Naive B cell (primary cell): ENCODE results near the gene ZBED1. TPM values are rescaled to one million over a fixed set of nuclear protein-coding genes. Genes with fewer than 3 reads are reported as not detected.
"Not testable (repeated sequence)": the region's sequence is repeated elsewhere in the genome, so short reads cannot be mapped to it uniquely, and the experiment has no call there.

ENCODE experiments used
- ATAC-seq, 2 donors: fragments of 150-1000 bp; cut with Tn5 transposase; 2 replicates each; pipeline ENCODE4 v1.10.0; 2021; ENCODE audit warnings: low read depth in 2 of 2, mild to moderate bottlenecking in 2 of 2, moderate library complexity in 2 of 2
- DNase-seq: peaks from one replicate; pipeline ENCODE4 v3.0.0; 2022
- H3K27ac Mint-ChIP-seq, 6 donors: one replicate each; pipeline ENCODE4 v1.8.0; 2020 to 2022; ENCODE audit warnings: mild to moderate bottlenecking in 6 of 6, mixed read lengths in 6 of 6, moderate library complexity in 5 of 6, inconsistent platforms in 2 of 6
- H3K27me3 Mint-ChIP-seq, 3 donors: one replicate each; pipeline ENCODE4 v1.8.0; 2021 to 2022; ENCODE audit warnings: mixed read lengths in 3 of 3, mild to moderate bottlenecking in 1 of 3
- H3K36me3 Mint-ChIP-seq, 2 donors: one replicate each; pipeline ENCODE4 v1.8.0; 2020 to 2022; ENCODE audit warnings: mixed read lengths in 2 of 2, inconsistent platforms in 1 of 2, mild to moderate bottlenecking in 1 of 2
- H3K4me1 Mint-ChIP-seq, 3 donors: one replicate each; pipeline ENCODE4 v1.8.0; 2020 to 2022; ENCODE audit warnings: mixed read lengths in 3 of 3, inconsistent platforms in 1 of 3, mild to moderate bottlenecking in 1 of 3, moderate library complexity in 1 of 3
- H3K4me3 Mint-ChIP-seq, 8 donors: one replicate each; pipeline ENCODE4 v1.8.0; 2020 to 2022; ENCODE audit warnings: mild to moderate bottlenecking in 8 of 8, mixed read lengths in 8 of 8, moderate library complexity in 8 of 8, inconsistent platforms in 2 of 8
- H3K9me3 Mint-ChIP-seq, 7 donors: one replicate each; pipeline ENCODE4 v1.8.0; 2020 to 2022; ENCODE audit warnings: mixed read lengths in 7 of 7, mild to moderate bottlenecking in 5 of 7, inconsistent platforms in 2 of 7, moderate library complexity in 1 of 7
- polyA plus RNA-seq, 6 donors: library from polyadenylated mRNA; unstranded; fragments of 300-500 nt; fragmentation: Illumina TruSeq; gene quantifications; one replicate each; pipeline ENCODE4 v1.2.3, GENCODE V29; 2021; ENCODE audit warnings: low read depth in 6 of 6

ZBED1 gene
- polyA plus RNA-seq, 6 donors from 2014 or later: 25.6 to 82.8 (median 56.4) TPM

GRCh38 chrX:2486476-2487133 lies 14.2 kb downstream of the ZBED1 start:
- Mint-ChIP-seq H3K4me3 (no peak overlapping the region), H3K4me1 (peaks cover 11 to 25% (median 15%) of the 10 kb centered on the region in 3 donors), H3K27me3 (no peaks in the 10 kb centered on the region), H3K9me3 (no peaks in the 10 kb centered on the region), H3K36me3 (no peaks in the 10 kb centered on the region), H3K27ac (peak overlapping the region in 2 of 6 donors; percentile 66 to 72)
- DNase-seq: no peak
- ATAC-seq: no peak

GRCh38 chrX:2485789-2486345 lies 14.9 kb downstream of the ZBED1 start:
- Mint-ChIP-seq H3K36me3 (no peaks in the 10 kb centered on the region), H3K27ac (peak overlapping the region in 4 of 6 donors; percentile 10 to 90 (median 42)), H3K9me3 (no peaks in the 10 kb centered on the region), H3K4me1 (peaks cover 5 to 17% (median 11%) of the 10 kb centered on the region in 3 donors), H3K4me3 (no peak overlapping the region), H3K27me3 (no peaks in the 10 kb centered on the region)
- ATAC-seq (no peak), DNase-seq (no peak)

- ATAC-seq: no peak
- no peak for DNase-seq
- H3K27ac Mint-ChIP-seq: peak overlapping the region in 3 of 6 donors; percentile 62 to 79 (median 72)
- peak overlapping the region in 1 of 8 donors; percentile 47 for H3K4me3 Mint-ChIP-seq
- H3K27me3 Mint-ChIP-seq: no peaks in the 10 kb centered on the region
- H3K9me3 Mint-ChIP-seq: peaks cover 0 to 3% (median 0%) of the 10 kb centered on the region in 7 donors
- peaks cover 0 to under 1% of the 10 kb centered on the region in 2 donors for H3K36me3 Mint-ChIP-seq
- H3K4me1 Mint-ChIP-seq: peaks cover 5 to 15% (median 11%) of the 10 kb centered on the region in 3 donors
Observed at GRCh38 chrX:2484721-2485648, 15.8 kb downstream of the ZBED1 start.

GRCh38 chrX:2484256-2484655 lies 16.5 kb downstream of the ZBED1 start:
- H3K4me3 Mint-ChIP-seq: no peak overlapping the region
- peaks cover 0 to 5% (median 3%) of the 10 kb centered on the region in 7 donors for H3K9me3 Mint-ChIP-seq
- DNase-seq (no peak), ATAC-seq (no peak)
- H3K27ac Mint-ChIP-seq: peak overlapping the region in 2 of 6 donors; percentile 62 to 79
- no peaks in the 10 kb centered on the region for H3K27me3 Mint-ChIP-seq
- peaks cover 5 to 20% (median 11%) of the 10 kb centered on the region in 3 donors for H3K4me1 Mint-ChIP-seq
- peaks cover 0 to 6% of the 10 kb centered on the region in 2 donors for H3K36me3 Mint-ChIP-seq

- no peak for ATAC-seq
- no peak for DNase-seq
- Mint-ChIP-seq H3K9me3 (peaks cover 0 to 5% (median 3%) of the 10 kb centered on the region in 7 donors), H3K36me3 (peaks cover 0 to 6% of the 10 kb centered on the region in 2 donors), H3K4me3 (no peak overlapping the region), H3K27me3 (no peaks in the 10 kb centered on the region), H3K27ac (peak overlapping the region in 1 of 6 donors; percentile 49), H3K4me1 (peaks cover 5 to 20% (median 14%) of the 10 kb centered on the region in 3 donors)
Observed at GRCh38 chrX:2483398-2484060, 17.2 kb downstream of the ZBED1 start.

GRCh38 chrX:2481597-2481996 lies 19.2 kb downstream of the ZBED1 start:
- not testable (repeated sequence) for H3K36me3 Mint-ChIP-seq, H3K4me3 Mint-ChIP-seq, DNase-seq, ATAC-seq, H3K9me3 Mint-ChIP-seq, H3K27me3 Mint-ChIP-seq, H3K27ac Mint-ChIP-seq
- peaks cover 12 to 20% (median 20%) of the 10 kb centered on the region in 3 donors for H3K4me1 Mint-ChIP-seq

GRCh38 chrX:2479982-2480381 lies 20.8 kb downstream of the ZBED1 start:
- ATAC-seq, H3K27me3 Mint-ChIP-seq, H3K27ac Mint-ChIP-seq, H3K36me3 Mint-ChIP-seq, H3K4me3 Mint-ChIP-seq, DNase-seq, H3K9me3 Mint-ChIP-seq: not testable (repeated sequence)
- peaks cover 16 to 27% (median 18%) of the 10 kb centered on the region in 3 donors for H3K4me1 Mint-ChIP-seq

GRCh38 chrX:2479420-2479780 lies 21.4 kb downstream of the ZBED1 start:
- no peak overlapping the region for H3K4me3 Mint-ChIP-seq
- H3K9me3 Mint-ChIP-seq: peaks cover 0 to 5% (median 3%) of the 10 kb centered on the region in 7 donors
- H3K27me3 Mint-ChIP-seq: no peaks in the 10 kb centered on the region
- ATAC-seq (no peak), DNase-seq (no peak)
- H3K27ac Mint-ChIP-seq: no peak overlapping the region
- peaks cover 15 to 32% (median 16%) of the 10 kb centered on the region in 3 donors for H3K4me1 Mint-ChIP-seq
- peaks cover 0 to 6% of the 10 kb centered on the region in 2 donors for H3K36me3 Mint-ChIP-seq

- ATAC-seq (no peak), DNase-seq (no peak)
- H3K27me3 Mint-ChIP-seq: no peaks in the 10 kb centered on the region
- H3K27ac Mint-ChIP-seq: peak overlapping the region in 1 of 6 donors; percentile 15
- peaks cover 13 to 36% (median 16%) of the 10 kb centered on the region in 3 donors for H3K4me1 Mint-ChIP-seq
- no peak overlapping the region for H3K4me3 Mint-ChIP-seq
- peaks cover 0 to 6% of the 10 kb centered on the region in 2 donors for H3K36me3 Mint-ChIP-seq
- peaks cover 0 to 5% (median 3%) of the 10 kb centered on the region in 7 donors for H3K9me3 Mint-ChIP-seq
Observed at GRCh38 chrX:2478546-2479419, 22.0 kb downstream of the ZBED1 start.

- not testable (repeated sequence) for H3K9me3 Mint-ChIP-seq, DNase-seq, H3K27me3 Mint-ChIP-seq, H3K4me3 Mint-ChIP-seq, ATAC-seq, H3K36me3 Mint-ChIP-seq
- Mint-ChIP-seq H3K4me1 (peaks cover 13 to 36% (median 19%) of the 10 kb centered on the region in 3 donors), H3K27ac (peak overlapping the region in 3 of 6 donors; percentile 32 to 70 (median 56))
Observed at GRCh38 chrX:2477313-2477712, 23.5 kb downstream of the ZBED1 start.

- no peaks in the 10 kb centered on the region for H3K27me3 Mint-ChIP-seq
- peaks cover 0 to 6% of the 10 kb centered on the region in 2 donors for H3K36me3 Mint-ChIP-seq
- H3K9me3 Mint-ChIP-seq: peaks cover 0 to 7% (median 3%) of the 10 kb centered on the region in 7 donors
- ATAC-seq (no peak), DNase-seq (no peak)
- no peak overlapping the region for H3K27ac Mint-ChIP-seq
- H3K4me3 Mint-ChIP-seq: no peak overlapping the region
- H3K4me1 Mint-ChIP-seq: peaks cover 13 to 36% (median 19%) of the 10 kb centered on the region in 3 donors
Observed at GRCh38 chrX:2474963-2475726, 25.6 kb downstream of the ZBED1 start.
